Measurements from ENCODE around the gene IGF2.

IGF2 gene

DNA sequence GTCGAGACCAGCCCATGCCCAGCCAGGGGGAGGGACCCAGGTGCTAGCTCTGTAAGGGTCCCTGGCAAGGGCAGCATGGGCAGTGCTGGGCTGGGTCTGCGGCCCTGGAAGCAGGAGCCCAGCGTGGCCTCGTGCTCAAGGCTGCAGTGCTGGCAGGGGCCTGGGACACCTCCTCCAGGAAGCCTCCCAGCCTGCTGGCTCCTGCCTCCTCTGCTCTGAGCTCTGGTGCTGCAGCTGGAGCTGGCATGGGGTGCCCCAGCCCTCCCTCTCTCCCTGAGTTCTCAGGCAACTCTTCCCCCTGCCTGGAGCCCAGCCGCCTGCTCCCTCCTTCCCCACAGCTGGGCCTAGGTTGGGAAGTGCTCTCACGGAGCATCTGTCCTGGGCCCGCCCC is 15.0 kb upstream of the IGF2 start:
- no peak for DNase-seq (ENCODE audit: low read depth in 2 of 2, low spot score in 1 of 2)

DNA sequence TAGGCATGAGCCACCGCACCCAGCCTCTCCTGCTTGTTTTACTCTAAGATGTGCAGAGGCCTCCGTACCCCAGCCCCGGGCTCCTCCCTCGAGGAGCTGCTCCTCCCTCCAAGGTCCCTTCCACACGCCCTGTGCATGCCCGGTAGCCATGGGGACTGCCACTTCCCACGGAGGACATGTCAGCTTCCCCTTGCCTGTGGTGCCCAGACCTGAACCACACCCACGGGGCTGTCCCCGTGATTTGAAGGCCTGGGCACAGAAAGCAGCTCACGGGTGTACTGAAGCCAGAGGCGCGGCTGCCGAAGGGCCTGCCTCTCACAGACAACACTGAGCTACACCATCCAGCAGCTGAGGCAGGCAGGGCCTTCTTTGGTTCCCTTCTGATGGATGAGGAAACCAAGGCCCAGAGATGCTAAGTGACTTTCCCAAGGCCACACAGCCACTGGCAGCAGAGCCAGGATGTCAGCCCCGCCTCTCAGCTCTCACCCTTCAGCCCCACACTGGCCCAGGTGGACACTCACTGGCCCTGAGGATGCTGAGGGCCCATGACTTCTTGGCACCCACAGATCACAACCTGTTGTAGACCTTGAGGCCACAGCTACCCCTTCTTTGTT is 14.5 kb upstream of the IGF2 start:
- no peak for DNase-seq (ENCODE audit: low read depth in 2 of 2, low spot score in 1 of 2)

DNA sequence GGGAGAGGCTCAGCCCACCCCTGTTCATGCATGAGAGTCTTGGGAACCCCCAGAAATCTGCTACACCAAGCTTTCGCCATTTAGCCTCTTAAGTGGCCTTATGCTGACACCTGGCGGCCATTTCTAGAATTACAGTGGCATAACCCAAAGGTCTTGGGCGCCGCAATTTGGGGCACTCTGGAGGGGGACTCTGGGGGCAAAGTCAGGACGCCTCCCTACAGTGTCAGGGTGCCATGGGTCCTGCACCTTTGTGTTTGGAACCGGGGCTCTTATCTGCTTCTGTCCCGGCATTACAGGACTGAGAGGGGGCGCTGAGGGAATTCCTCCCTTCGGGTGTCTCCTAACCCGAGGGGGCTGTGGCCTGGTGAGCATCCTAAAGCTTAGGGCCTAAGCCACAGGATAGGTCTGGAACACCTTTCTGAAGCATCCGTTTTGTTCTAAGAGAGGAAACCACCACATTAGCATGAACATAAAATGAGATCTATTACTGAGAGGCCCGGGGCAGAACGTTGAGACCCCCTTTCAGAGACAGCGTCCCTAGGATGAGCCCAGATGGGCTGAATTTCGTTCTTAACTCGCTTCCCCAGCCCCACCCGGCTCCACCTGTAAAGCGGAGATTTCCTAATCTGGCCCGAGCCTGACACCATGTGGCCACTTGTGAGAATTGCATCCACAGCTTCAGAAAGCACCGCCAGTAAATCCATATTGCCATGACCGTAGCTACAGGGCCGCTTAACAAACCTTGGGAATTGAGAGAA is 12.5 kb upstream of the IGF2 start:
- DNase-seq (ENCODE audit: low read depth in 2 of 2, low spot score in 1 of 2) = peak; percentile 57 to 67

DNA sequence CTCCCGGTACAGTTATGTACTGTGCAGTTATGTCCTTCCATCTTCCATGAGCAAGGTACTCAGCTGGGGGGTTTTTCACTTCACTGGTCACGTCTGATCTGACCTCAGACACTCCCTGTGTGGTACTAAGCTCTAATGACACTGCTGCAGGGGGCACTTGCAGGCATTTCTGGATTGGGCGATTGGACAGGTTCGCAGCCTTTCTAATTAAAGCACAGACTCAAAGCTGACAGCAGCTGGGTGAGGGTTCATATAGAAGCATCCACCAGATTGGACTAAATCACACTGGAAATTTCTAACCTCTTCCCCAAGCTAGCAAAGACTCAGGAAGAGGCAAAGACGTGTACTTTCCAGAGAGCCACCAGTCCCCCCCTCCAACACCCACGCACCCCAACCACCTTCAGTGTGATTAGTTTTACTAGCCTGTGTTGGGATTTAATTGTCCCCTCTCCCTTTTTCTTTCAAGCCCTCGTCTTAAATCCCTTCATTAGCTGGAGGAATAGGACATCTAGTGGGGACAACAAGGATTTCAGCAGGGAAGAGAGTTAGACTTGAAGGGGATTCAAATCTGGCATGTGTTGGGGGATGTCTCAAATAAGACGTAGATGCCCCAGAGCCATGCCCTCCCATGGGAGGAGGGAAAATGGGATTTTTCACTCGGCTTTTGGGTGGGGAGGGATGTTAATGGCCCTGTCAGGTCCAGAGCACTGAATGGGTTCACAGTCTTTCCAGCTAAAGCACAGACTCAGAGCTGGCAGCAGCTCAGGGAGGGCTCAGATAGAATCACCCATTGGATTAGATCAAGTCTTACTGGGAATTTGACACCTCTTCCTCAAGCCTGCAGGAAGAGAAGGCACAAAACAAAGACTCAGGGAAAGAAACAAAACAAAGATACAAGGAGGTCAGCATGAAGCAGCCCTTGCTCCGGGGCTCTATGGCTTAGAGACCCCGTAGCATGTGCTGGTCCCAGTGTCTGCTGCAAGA is 11.0 kb upstream of the IGF2 start:
- DNase-seq (ENCODE audit: low read depth in 2 of 2, low spot score in 1 of 2) = no peak

DNA sequence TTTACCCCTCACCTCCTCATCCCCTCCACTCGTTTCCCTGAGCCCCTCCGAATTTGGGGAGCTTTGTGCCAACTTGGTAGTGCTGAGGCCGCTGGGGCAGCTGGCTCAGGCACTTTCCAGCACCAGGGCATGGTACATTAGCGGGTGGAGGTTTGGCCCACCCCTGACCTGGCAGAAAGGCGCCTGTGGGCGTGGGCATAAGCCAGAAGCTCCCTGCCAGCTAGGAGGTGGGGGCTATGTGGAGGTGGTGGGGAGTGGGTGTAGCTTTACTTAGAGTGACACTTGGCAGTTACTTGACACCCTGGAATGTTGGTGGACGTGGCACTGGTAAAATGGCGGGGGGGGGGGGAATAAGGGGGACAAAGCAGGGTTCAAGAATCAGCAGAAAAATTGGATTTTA is 10.3 kb upstream of the IGF2 start:
- no peak for DNase-seq (ENCODE audit: low read depth in 2 of 2, low spot score in 1 of 2)

DNA sequence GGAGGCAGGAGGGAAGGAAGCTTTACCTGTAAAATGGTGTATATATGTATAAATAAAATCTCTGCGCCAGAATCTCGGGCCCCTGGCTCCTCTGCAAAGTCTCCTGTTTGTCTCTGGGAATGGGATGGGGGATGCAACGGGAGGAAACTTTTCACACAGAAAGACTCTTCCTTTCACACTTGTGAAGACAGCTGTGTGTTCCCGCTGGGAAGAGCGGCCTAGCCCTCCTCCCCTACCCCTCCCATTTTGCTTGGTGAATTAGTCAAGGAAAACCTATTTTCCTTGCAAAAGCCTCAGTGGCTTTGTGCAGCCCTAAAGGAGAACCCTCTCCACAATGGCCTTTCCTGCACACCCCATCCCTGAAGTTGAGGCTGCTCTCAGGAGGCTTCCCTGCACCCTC is 9.4 kb upstream of the IGF2 start:
- DNase-seq (ENCODE audit: low read depth in 2 of 2, low spot score in 1 of 2) = no peak

DNA sequence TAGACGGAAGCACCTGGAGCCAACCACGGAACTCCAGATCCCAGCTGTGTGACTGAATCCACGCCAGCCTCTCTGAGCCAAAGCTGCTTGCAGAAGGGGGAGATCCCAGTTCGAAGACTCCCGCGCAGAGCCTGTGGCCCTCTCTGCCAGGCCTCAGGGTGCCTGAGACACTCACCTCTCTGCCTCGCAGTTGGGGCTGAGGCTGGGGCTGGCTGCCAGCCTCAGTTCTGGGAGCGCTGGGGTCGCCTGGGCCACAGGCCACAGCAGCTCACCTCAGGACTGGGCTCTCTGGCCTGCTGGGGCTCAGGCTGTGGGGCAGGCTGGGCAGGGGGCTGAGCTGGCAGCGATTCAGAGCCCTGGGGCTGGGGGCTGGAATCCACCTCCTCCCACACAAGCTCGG is 8.2 kb upstream of the IGF2 start:
- DNase-seq (ENCODE audit: low read depth in 2 of 2, low spot score in 1 of 2) = no peak

DNA sequence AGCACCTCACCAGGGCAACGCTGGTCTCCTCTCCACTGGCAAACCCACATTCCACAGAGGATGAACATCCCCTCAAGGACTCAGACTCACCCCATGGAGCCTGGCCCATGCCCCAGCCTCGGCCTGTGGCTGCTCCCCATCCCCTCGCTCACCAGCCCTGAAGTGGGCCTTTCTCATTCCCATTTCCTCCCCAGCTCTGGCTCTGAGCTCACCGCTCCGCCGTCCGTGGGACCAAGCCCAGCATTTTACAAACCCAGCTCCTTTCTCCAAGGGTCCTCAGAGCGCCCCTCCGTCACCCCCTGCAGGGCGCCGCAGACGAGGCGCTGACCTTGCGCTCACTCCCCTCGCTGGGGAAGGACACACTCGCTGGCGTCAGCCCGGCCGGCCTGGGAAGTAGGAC is 6.9 kb upstream of the IGF2 start:
- DNase-seq (ENCODE audit: low read depth in 2 of 2, low spot score in 1 of 2) = no peak

DNA sequence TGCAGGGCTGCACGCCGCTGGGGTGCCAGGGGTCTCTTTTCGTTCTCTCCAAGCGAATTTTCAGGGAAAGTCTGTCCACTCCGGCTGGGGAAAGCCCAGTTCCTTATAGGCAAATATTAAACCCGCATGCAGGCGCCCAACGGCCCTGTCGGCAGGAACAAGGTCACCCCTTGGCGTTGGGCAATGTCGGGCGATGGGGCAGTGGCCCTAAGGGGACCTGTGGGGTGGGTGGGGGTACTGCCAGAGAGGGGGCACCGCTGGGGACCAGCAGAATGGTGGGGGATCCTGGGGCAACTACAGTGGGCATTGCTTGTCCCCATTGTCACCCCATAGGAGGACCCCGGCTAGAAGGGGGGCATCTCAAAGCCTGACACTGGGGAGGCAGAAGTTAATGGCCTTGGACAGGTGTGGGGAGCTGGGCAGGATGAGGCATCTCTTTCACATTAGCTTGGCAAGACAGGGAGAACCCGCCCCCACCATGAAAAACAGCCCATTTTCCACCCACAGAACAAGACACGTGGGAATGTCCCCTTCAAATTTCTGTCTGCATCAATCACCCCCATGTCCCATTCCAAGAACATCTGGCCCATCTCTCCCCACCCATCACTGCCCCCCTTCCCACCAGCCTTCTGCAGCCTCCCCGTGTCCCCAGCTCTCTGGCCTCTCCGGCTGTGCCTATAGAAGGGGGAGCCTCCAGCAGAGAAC is 5.5 kb upstream of the IGF2 start:
- no peak for DNase-seq (ENCODE audit: low read depth in 2 of 2, low spot score in 1 of 2)

DNA sequence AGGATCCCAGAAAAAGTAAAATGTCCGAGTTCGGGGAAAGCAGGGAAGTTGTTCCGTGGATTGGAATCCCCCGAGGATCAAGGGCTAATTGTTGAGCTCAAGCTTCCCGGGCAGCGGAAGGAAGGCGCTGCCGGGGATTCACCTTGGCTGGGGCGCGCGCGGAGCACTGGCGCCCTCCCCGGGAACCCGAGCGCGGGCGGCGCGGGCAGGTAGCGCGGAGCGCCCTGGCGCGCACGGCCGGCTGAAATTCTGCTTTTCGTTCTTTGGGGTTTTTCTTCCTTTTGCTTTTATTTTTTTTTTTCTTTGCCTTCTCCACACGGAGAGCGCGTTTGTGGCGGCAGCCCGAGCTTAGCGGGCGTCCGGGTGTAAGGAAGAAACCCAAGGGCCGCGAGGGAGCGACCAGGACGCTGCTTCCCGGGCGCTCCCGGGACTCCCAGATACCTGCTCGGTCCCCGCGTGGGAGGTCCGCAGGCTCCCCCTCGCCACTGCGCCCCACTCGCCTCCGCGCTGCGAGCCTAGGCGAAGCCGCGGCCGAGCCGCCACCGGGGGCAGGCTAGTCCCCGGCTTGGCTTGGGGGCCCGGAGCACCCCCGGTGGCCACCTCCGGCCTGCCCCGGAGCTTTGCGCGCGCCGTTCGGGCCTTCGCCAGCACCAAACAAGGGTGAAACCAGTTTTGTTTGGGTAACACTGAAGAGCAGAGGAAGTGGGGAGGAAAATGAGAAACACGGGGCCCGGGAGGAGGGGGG is 4.8 kb upstream of the IGF2 start:
- DNase-seq (ENCODE audit: low read depth in 2 of 2, low spot score in 1 of 2) = no peak

DNA sequence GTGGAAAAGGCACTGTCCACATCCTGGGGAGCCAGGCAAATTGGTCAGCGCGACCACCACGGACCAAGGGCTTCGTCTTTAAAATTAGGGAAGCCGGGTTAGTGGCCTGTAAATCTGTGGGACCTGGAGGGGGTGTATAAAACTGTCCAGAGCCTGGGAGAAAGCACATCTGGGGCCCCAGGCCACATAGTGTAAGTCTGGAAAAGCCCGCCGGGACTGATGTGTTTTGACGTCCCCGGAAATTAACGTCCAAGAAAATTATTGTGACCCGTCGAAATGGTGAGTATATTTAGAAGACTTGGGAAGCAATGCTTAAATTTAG is 4.2 kb upstream of the IGF2 start:
- no peak for DNase-seq (ENCODE audit: low read depth in 2 of 2, low spot score in 1 of 2)

DNA sequence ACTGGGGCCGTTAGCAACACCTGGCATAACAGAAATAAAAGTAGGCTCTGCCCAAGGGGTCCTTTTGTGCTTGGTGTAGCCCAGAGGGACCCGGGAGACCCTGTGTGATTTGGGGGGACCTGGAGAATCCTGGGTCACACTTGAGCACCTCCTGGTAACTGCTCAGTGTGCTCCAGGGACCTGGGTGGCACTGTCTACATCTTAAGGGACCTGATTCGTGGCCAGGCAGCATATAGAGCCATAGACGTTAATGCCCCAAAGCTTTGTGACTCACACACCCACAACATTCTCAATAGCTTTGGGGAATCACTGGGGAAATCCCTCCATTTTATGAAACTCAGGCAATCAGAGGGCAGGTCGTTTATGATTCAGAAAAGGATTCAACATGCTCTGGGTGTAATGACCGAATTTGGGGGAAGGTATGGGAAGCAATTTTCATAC is 3.6 kb upstream of the IGF2 start:
- DNase-seq (ENCODE audit: low read depth in 2 of 2, low spot score in 1 of 2) = no peak

DNA sequence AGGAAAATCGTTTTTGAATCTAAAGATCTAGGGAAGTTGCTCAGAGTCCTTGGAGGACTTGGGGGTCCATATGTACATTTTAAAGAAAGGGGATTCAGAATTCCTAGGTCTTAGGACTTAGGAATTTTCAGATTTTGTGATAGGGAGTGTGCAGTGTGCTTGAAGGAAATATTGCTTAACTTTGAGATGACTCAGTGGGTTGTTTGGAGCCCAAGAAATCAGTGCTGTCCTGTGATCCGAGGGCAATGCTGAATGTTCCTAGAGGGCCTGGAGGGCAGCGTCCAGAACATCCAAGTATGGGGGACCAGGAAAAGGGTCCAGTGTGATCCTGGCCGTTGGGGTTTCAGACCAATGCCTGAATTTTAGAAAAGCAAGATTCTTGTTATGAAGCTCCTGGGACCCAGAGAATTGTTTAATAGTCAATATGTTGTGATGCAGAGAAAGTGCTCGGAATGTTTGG is 3.1 kb upstream of the IGF2 start:
- no peak for DNase-seq (ENCODE audit: low read depth in 2 of 2, low spot score in 1 of 2)

DNA sequence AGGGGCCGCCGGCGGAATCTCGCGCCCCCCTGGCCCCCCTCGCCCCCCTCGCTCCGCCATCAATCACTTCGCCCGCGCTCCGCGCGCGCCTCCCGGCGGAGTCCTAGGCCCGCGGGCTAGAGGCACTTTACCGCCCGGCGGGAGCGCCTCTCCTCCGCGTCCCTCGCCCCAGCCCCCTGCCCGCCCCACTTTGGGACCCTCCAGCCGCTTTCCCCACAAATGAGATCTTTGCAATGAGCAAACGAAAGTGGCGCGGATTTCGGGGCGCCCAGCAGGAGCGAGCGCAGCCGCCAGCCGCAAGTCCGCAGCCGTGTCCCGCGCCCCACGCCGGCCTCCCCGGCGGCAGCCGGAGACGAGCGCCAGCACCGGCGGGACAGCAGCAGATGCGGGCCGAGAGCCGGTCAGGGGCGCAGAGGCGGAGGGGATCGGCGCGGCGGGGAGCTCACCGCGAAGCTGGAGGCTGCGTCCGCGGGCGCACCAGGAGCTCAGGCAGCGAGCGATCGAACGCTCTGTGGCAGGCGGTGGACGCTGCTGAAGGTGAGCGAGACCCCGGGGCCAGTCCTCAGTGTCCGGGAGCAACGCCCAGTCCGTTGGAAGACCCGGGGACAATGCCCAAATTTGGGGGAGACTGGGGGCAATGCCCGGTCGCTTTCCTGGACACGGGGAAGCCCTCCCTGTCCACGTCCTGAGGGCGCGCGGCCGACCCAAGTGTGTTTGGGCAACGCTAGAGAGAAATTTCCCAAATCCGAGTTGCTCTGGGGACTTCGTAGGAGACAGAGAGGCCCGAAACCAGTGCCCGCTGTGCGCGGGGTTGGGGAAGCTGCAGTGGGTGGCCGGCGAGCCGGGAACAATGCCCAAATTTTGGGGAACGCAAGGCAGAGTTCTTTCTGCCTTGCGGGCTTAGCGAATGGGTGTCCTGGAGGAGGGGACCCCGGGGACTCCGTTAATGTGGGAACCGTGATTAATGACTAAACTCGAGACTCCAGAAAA is 1.5 kb upstream of the IGF2 start:
- DNase-seq (ENCODE audit: low read depth in 2 of 2, low spot score in 1 of 2) = no peak

DNA sequence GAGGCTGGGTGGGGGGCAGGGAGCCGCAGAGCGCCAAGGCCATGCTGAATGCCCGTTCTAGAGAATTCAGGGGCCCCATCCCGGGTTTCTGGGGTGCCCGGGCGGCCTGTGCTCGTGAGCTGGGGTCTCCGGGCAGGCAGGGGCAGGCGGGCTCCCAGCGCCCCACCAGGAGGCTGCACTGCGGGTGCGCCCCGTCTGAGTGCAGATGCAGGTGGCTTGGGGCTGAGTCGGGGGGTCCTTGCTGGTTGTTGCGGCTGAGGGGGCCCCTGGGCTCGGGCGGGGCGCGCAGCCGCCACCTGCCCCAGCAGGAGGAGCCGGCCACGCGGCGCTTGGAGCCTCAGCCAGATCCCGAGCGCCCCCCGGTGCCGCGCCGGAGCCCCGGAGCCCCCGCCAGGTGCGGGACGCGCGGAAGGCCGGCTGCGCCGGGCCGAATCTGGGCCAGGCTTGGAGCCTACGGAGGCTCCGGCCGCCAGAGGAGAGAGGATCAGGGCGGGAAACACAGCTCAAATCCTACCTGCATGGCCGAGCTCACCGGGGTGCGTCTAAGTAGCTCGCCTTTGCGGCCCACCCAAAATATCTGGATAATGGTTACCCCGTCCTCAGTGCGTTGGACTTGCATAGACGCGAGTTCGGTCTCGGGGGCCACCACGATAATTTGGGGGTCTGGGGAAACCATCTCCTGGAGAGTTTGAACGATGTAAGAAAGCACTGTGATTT is 590 bp upstream of the IGF2 start:
- DNase-seq (ENCODE audit: low read depth in 2 of 2, low spot score in 1 of 2) = no peak

DNA sequence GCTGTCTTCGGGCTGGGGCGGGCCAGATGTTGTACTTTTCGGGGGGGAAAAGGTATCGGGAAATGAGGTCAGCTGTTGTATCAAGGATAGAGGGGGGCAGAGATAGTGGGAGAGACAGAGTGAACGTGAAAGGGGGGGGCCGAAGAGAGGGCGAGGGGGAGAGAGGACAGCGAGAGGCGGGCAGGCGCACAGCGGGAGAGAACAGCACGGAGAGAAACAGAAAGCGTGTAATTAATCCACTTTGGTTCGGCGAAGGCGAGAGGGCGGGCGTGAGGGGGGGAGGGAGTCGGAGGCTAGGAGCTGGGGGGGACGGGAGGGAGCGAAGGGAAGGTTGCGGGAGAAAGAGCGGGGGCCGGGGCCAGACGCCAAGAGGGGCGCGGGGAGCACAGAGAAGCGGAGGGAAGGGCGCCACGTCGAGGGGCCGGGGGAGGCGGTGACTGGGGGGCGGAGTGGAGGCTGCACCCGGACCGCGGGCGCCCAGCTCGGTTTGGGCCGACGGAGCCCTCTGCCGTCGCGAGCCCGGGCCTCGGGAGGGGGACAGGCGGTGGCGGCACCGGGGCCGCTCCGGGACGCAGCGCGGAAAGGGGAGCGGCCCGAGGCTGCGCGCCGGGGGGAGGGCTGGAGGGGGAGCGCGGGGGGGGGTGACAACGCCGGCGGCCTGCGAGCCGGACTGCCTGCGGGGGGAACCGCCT is 612 bp downstream of the IGF2 start:
- DNase-seq (ENCODE audit: low read depth in 2 of 2, low spot score in 1 of 2) = no peak

DNA sequence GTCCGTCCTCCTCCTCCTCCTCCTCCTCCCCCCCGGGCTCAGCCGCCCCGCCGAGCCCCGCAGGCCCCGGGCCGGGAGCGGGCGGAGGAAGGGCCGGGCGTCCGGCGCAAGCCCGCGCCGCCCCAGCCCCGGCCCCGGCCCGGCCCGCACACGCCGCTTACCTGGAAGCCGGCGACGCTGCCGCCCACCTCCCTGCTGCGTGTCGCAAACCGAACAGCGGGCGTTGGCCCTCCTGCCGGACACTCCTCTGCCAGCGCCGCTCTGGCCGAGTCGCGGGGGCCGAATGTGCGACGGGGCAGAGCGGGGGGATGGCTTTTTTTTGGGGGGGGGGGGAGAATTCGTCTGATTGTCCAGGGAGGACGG is 1.1 kb downstream of the IGF2 start:
- DNase-seq (ENCODE audit: low read depth in 2 of 2, low spot score in 1 of 2) = no peak
